ENCODE results near the gene CTSD.

DNA sequence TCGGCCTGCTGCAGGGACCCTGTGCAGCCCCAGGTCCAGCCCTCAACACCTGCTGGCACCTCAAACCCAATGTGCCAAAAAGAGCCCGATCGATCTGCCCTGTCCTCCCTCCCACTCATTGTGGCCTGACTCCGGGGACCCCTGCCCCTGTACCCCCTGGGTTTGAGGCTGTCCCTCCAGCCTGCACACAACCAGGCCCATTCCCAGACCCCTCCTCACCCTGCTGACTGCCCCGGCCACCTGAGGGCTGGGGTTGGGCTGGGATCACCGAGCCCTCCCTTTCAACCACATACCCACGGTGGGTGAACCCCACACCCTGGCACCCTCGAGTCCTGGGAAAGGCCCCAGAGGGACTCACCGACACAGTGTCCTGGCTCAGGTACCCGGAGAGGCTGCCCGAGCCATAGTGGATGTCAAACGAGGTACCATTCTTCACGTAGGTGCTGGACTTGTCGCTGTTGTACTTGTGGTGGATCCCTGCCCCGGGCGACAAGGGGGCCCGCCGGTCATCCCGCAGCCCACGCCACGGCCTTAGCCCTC lies 5.0 kb downstream of the CTSD start:
- TF ChIP-seq, protein P1, sequence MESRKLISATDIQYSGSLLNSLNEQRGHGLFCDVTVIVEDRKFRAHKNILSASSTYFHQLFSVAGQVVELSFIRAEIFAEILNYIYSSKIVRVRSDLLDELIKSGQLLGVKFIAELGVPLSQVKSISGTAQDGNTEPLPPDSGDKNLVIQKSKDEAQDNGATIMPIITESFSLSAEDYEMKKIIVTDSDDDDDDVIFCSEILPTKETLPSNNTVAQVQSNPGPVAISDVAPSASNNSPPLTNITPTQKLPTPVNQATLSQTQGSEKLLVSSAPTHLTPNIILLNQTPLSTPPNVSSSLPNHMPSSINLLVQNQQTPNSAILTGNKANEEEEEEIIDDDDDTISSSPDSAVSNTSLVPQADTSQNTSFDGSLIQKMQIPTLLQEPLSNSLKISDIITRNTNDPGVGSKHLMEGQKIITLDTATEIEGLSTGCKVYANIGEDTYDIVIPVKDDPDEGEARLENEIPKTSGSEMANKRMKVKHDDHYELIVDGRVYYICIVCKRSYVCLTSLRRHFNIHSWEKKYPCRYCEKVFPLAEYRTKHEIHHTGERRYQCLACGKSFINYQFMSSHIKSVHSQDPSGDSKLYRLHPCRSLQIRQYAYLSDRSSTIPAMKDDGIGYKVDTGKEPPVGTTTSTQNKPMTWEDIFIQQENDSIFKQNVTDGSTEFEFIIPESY (IDR thresholded peaks at IDR 0.05), result no peak
- TF ChIP-seq, protein P2, sequence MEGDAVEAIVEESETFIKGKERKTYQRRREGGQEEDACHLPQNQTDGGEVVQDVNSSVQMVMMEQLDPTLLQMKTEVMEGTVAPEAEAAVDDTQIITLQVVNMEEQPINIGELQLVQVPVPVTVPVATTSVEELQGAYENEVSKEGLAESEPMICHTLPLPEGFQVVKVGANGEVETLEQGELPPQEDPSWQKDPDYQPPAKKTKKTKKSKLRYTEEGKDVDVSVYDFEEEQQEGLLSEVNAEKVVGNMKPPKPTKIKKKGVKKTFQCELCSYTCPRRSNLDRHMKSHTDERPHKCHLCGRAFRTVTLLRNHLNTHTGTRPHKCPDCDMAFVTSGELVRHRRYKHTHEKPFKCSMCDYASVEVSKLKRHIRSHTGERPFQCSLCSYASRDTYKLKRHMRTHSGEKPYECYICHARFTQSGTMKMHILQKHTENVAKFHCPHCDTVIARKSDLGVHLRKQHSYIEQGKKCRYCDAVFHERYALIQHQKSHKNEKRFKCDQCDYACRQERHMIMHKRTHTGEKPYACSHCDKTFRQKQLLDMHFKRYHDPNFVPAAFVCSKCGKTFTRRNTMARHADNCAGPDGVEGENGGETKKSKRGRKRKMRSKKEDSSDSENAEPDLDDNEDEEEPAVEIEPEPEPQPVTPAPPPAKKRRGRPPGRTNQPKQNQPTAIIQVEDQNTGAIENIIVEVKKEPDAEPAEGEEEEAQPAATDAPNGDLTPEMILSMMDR (IDR thresholded peaks at IDR 0.05; ENCODE audit: low read depth, low read length, missing input control), result no peak
- TF ChIP-seq YY1 (IDR thresholded peaks at IDR 0.05), result no peak
- no peak for TF ChIP-seq GABPA (IDR thresholded peaks at IDR 0.05 in 1 of 2, conservative IDR thresholded peaks at IDR 0.05 in 1 of 2)
- no peak for TF ChIP-seq JUND (IDR thresholded peaks at IDR 0.05)
- TF ChIP-seq RAD21 (IDR thresholded peaks at IDR 0.05), result no peak
- TF ChIP-seq, protein P3, sequence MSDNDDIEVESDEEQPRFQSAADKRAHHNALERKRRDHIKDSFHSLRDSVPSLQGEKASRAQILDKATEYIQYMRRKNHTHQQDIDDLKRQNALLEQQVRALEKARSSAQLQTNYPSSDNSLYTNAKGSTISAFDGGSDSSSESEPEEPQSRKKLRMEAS (IDR thresholded peaks at IDR 0.05), result no peak

All from liver (tissue), 3 donors.